LNCaP clone FGC (cell line): ENCODE measurements around the gene PRDM15.

Experiments
- DNase-seq: peaks from one replicate; pipeline ENCODE4 v3.0.0-alpha.2; 2011; ENCODE audit warnings: low read depth
- H3K4me3 ChIP-seq: 2 replicates; pipeline ENCODE4 v1.5.1; 2011; ENCODE audit warnings: mild to moderate bottlenecking, low read depth, low read length, control low read depth
- TF ChIP-seq, protein P1 (sequence below): IDR thresholded peaks from 2 replicates; pipeline ENCODE4 v1.5.1; 2012; ENCODE audit warnings: mild to moderate bottlenecking; ENCODE audit not compliant: control insufficient read depth, insufficient read depth; ENCODE audit errors: extremely low read depth

The PRDM15 gene

DNA sequence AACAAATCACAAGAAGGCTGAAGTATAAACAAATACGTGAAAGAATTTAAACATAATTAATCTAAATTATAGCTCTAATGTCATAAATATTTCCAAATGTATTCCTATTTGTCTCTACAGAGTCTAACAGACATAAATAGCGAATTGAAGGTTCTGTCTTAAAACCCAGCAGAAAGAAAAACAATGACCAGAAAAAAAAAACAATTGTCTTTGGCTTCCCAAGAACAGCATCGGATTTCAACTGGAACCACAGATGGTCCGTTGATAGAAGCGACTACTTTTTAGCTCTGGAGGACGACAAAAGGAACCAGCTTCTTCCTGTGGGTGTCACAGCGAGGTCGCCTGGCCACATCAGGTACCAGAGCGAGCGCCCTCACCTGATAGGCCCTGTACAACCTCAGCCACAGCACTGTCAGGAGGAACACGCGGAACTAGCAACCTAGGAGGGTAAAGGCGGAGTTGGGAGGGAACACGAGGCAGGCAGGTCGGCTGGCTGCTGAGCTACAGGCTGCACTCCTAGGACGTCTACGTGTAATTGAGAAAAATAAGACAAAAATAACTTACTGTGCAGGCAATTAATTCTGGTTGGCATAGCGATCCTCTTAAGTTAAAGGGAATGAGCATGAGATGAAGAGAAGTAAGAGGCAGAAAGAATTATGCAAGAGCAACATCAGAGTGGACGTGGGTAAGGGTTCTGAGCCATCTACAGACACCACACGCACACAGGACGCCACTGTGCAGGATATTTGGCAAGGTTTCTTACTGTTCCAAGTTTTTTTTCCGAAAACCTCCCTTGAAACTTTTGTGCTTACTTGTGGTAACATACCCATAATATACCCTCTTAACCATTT lies 16.7 kb upstream of the PRDM15 start:
- TF ChIP-seq, protein P1, sequence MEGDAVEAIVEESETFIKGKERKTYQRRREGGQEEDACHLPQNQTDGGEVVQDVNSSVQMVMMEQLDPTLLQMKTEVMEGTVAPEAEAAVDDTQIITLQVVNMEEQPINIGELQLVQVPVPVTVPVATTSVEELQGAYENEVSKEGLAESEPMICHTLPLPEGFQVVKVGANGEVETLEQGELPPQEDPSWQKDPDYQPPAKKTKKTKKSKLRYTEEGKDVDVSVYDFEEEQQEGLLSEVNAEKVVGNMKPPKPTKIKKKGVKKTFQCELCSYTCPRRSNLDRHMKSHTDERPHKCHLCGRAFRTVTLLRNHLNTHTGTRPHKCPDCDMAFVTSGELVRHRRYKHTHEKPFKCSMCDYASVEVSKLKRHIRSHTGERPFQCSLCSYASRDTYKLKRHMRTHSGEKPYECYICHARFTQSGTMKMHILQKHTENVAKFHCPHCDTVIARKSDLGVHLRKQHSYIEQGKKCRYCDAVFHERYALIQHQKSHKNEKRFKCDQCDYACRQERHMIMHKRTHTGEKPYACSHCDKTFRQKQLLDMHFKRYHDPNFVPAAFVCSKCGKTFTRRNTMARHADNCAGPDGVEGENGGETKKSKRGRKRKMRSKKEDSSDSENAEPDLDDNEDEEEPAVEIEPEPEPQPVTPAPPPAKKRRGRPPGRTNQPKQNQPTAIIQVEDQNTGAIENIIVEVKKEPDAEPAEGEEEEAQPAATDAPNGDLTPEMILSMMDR = no peak
- DNase-seq = no peak
- no peak overlapping the region for H3K4me3 ChIP-seq

DNA sequence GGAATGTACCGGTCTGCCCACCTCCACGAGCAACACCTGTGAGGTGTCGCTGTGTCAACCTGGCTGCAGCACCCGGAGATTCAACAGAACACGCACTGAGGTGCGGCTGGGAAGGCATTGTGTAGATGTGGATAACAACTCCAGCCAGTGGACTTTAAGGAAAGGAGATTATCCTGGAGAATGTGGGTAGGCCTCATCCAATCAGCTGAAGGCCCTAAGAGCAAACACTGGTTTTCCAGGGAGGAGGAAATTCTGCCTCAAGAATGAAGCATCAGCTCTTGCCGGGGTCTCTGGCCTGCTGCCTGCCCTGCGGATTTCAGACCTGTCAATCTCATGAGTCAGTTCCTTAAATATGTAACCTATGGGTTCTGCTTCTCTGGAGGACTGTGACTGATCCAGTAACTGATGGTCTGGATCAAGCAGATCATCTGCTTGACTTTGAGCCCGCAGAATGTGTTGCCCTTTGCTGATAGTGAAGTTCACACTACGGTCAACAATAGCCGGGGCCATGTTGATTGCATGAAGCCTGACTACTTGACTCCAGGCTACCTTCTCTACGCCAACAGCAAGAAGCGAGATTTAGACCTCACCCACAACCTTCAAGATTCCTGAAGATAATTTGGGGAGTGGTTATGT lies 15.9 kb upstream of the PRDM15 start:
- H3K4me3 ChIP-seq = no peak overlapping the region
- no peak for DNase-seq
- TF ChIP-seq, protein P1 = no peak

DNA sequence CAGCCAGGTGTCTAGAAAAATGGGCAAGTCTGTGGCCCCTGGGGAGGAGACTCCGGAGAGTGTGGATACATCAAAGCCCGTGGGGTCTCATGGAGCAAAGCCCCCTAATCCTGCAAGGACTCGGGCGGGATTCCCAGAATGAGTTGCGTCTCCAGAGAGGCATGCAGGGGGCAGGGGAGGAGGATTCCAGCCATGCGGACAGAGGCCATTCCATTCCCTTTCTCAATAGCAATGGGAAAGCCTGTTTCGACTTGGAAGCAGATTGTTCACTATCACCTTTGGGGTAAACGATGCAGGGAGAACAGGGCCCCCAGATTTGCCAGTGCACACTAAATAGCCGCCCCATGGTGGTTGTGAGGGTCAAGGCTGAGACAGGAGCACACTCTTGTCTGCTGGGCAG lies 15.4 kb upstream of the PRDM15 start:
- no peak overlapping the region for H3K4me3 ChIP-seq
- TF ChIP-seq, protein P1 = no peak

DNA sequence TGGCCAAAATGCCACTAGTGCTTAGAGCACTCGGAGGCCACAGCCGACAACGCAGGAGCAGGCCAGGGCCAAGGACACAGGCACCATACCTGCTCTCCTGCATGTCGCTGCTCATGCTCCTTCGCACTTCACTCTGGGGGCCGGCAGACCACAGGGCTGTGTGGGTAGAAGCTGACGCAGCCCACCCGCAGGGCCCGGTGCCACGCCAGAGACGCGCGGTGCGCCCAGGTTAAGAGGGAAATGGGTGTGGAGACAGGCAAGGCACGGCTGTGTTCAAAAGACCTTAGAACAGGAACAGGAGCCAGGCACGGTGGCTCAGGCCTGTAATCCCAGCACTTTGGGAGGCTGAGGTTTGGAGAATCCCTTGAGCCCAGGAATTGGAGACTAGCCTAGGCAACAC lies 13.6 kb upstream of the PRDM15 start:
- DNase-seq = no peak
- TF ChIP-seq, protein P1 = no peak
- H3K4me3 ChIP-seq = no peak overlapping the region

More for the DNA sequence above, 15.4 kb upstream of the PRDM15 start:
- DNase-seq = no peak

DNA sequence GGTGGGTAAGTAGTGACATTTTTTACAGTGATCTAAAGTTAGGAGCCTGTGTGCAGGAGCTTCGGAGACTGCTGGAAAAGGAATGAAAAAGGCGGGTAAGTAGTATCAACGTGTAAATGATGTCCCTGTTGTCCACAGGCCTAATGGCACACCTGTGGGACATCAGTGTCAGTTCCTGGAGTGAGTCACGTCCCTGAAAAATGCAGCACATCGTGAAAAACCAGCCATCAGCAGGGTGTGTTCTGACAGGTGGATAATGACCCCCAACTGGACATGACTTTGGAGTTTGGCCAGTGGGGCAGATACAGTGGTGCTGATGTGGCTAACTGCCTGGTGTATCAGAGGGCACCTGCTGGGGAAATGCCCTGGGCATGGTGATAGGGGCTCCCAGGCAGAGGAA lies 12.0 kb upstream of the PRDM15 start:
- TF ChIP-seq, protein P1 = no peak
- DNase-seq = no peak
- H3K4me3 ChIP-seq = no peak overlapping the region

DNA sequence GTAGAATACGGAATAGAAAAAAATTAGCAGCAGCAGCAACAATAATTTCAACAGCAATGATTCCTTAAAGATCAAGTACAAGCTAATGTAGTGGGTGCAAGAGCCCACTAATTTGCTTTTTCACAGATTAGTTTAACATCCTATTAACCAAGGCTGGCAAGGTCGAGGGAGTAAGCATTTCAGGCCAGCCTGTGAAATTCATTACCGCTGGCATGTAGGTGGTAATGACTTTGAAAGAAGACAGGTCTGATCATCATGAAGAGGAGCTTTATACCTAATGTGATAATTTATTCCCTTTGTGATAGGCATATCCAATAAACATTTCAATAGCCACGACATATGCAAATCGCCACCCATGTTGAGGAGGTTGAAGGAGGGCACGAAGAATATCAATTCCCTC lies 11.2 kb upstream of the PRDM15 start:
- no peak overlapping the region for H3K4me3 ChIP-seq
- TF ChIP-seq, protein P1 = no peak
- no peak for DNase-seq

DNA sequence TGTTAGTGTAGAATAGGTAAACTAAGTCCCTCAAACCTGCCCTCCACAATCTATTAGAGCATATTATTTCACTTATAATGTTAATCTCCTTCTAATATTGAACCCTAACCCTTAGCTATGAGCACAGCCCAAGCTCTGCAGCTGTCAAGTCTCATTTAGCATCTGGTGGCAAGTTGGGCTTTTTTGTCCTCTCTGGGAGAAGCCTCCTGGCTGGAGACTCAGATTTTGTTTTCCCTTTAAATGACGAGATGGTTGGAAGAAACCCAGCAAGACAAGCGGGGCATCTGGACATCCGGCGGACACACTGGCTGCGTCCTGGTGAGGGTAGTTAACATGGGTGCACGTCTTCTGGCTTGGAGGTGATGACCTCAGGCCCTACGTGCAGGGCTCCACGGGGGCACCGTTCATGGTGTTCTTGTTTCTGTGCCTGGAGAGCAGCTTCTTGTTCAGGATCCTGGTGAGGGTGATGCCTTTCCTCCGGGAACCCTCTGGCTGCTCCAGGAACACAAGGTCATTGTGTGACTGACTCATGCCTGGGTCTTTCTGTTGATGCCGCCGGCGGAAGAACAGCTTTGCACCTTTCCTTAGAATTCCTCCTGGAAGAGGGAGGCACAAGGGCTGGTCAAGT lies 9.7 kb upstream of the PRDM15 start:
- DNase-seq = no peak
- TF ChIP-seq, protein P1 = no peak
- no peak overlapping the region for H3K4me3 ChIP-seq
